HG02885 (cell line): ENCODE data around the gene MIGA1.
A peak's percentile ranks its signal among the peaks of the same experiment; 100 is the strongest.
"Not testable (repeated sequence)": the region's sequence is repeated elsewhere in the genome, so short reads cannot be mapped to it uniquely, and the experiment has no call there.

Experiments used
- ATAC-seq: cut with Tn5 transposase; IDR thresholded peaks from one replicate; pipeline ENCODE4 v1.9.1; 2021; ENCODE audit warnings: mild to moderate bottlenecking; ENCODE audit not compliant: unreplicated experiment, poor library complexity

MIGA1 gene

GRCh38 chr1:77779529-77780281 is at the start of gene MIGA1:
TSS of gene MIGA1 (plus strand) at chr1:77779649. CDS start at chr1:77783253, 3,604 bp downstream.
- ATAC-seq, result peak; percentile 98

- no peak for ATAC-seq
Measured at GRCh38 chr1:77732090-77732489, 47.4 kb upstream of the MIGA1 start.

GRCh38 chr1:77739235-77739634 is 40.2 kb upstream of the MIGA1 start:
- ATAC-seq, result no peak

GRCh38 chr1:77741316-77741715 is 38.1 kb upstream of the MIGA1 start:
- ATAC-seq, result no peak

- ATAC-seq, result no peak
Measured at GRCh38 chr1:77742011-77742555, 37.4 kb upstream of the MIGA1 start.

GRCh38 chr1:77744576-77744975 is 34.9 kb upstream of the MIGA1 start:
- ATAC-seq, result no peak

GRCh38 chr1:77749489-77749888 is 30.0 kb upstream of the MIGA1 start:
- ATAC-seq, result not testable (repeated sequence)

- no peak for ATAC-seq
Measured at GRCh38 chr1:77756052-77756754, 23.2 kb upstream of the MIGA1 start.

GRCh38 chr1:77757066-77757584 is 22.3 kb upstream of the MIGA1 start:
- ATAC-seq, result no peak

GRCh38 chr1:77757603-77758002 is 21.8 kb upstream of the MIGA1 start:
- ATAC-seq, result no peak

- ATAC-seq, result peak; percentile 95
Measured at GRCh38 chr1:77759071-77760028, 20.1 kb upstream of the MIGA1 start, which contains the start of gene USP33. TSS of gene USP33 (minus strand) at chr1:77759852. CDS start at chr1:77741697, 18,155 bp downstream.

- no peak for ATAC-seq
Measured at GRCh38 chr1:77762072-77762476, 17.4 kb upstream of the MIGA1 start.

GRCh38 chr1:77768006-77768405 is 11.4 kb upstream of the MIGA1 start:
- ATAC-seq, result no peak

- ATAC-seq, result no peak
Measured at GRCh38 chr1:77776007-77776700, 3.3 kb upstream of the MIGA1 start.

- ATAC-seq, result no peak
Measured at GRCh38 chr1:77781683-77782082, 2.2 kb downstream of the MIGA1 start.

GRCh38 chr1:77783141-77783540 is 3.7 kb downstream of the MIGA1 start:
- no peak for ATAC-seq

- ATAC-seq, result not testable (repeated sequence)
Measured at GRCh38 chr1:77786093-77786741, 6.8 kb downstream of the MIGA1 start.

GRCh38 chr1:77794550-77794949 is 15.1 kb downstream of the MIGA1 start:
- no peak for ATAC-seq
